GM21737 (cell line): Measurements from ENCODE around the gene CPLX4.

Experiments
- ATAC-seq: cut with Tn5 transposase; IDR thresholded peaks from one replicate; pipeline ENCODE4 v1.9.1; 2021; ENCODE audit warnings: mild to moderate bottlenecking, moderate library complexity; ENCODE audit not compliant: unreplicated experiment

Gene CPLX4

DNA sequence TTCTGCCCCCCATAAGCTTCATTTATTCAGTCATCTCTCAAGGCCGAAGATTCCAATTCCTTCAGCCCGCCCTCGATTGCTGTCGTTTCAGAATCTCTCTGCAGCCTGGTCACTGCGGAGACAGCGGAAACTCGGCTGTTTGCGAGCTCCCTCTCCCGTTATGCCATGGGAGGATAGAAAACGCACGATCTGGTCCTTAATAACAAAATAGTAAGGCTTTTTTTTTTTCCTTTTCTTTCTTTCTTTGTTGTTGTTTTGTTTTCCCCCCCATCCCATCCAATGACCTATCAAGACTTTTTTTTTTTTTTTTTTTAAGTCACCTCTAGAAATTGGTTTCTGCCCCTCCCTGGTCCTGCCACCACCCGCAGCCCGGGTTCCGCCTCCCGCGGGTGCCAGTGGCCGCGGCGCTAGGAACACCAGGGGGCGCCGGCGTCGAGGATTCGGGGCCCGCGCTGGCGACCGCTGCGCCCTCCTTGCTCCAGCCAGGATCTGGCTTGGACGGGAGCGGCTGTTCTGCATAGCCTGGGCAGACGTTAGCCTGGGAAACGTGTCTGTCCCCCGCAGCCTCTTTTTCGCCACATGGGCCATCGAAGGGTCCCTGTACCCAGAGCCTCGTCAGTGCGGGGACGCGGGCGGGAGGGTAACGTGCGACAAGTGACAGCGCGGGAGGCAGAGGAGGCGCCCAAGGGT is 10.1 kb downstream of the CPLX4 start:
- ATAC-seq, result peak; percentile 89

DNA sequence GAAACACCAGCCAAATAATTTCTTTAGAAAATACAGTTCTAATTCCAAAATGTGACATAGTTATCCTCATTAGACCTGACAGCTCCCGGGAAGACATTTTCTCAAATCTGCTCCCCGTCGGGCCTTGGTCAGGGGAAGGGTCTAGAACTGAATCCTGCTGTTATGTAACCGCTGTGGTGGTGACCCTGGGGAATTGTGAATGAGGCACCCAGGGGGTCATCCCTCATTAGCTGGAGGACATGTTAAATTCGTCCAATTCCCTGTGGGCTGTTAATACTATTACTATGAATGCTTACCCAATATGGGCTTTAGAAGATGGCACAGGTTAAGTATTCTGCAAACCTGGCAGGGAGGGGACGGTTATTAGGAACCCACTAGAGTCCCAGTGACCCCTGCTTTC is 11.8 kb downstream of the CPLX4 start:
- ATAC-seq, result no peak

DNA sequence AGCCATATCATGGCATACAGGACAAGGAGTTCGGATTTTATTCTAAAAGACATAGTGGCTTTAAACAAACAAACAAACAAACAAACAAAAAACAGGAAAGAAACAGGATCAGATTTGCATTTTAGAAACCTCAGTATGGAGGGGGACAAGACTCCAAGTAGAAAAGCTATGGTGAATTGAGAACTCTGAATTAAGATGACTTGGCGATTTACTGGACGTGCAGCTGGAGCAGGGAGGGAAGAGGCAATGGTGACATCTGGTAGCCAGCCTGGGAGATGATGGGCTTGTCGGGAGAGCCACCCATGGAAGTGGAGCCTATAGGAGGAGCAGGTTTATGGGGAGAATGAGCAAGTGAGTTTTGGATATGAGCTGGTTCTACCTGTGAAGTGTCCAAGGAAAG is 13.2 kb downstream of the CPLX4 start:
- ATAC-seq, result no peak

DNA sequence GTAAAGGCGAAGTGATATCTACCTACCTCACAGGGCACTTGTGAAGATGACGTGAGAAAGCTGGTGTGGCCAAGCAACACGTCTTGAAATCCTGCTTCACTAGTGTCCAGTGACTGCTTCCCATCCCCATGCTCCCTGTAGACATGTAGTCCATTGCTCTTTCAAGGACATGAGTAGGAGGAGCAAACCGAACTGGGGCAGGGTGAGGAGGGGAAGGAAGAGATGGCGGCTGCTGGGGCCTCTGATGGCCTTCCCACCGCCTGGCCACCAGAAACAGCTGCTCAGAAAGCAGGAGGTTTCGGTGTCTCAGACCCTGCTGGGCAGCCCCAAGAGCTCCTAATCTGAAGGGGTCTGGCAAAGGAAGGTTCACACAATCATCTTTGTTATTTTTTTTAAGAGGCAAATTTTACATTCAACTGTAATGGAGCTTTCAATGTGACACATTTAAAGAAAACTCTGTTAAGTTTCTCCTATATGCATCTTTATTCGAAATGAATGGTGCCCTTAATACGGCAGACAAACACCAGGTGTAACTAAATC is 14.7 kb downstream of the CPLX4 start:
- ATAC-seq, result no peak

DNA sequence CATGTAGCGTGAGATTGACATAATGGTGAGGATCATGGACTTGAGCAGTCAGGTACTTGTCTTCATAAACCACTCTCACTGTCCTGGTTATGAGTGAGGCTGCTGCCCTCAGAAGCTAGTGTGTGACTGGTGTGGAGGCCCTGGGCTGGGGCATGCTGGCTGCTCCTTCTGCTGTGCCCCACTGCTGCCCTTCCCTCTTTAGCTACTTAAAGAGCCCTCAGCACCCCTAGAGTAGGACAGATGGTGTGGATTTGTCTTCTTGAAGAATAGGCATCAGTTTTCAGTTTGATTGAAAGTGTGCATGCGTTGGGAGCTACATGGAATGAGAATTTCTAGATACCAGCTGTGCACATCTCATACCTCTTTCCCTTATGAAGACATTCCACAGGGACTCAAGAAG is 15.4 kb downstream of the CPLX4 start:
- ATAC-seq, result no peak

DNA sequence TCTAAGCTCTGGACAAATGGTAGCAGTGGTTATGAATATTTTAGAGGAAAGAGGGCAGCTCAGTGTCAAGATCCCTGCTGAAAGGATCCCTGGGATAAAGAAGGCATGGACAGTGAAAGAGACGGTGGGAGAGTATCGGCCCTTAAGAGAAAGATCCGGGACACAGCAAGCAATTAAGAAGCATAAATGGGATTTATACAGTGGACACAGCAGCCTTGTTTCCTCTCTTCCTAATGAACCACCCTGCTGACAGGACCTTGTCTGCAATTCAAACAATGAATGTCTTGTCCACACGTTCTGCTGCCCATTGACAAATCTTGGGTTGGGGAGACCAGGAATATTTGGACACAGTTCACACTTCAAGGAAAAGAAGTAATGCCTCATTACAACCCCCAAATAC is 16.5 kb downstream of the CPLX4 start:
- no peak for ATAC-seq

DNA sequence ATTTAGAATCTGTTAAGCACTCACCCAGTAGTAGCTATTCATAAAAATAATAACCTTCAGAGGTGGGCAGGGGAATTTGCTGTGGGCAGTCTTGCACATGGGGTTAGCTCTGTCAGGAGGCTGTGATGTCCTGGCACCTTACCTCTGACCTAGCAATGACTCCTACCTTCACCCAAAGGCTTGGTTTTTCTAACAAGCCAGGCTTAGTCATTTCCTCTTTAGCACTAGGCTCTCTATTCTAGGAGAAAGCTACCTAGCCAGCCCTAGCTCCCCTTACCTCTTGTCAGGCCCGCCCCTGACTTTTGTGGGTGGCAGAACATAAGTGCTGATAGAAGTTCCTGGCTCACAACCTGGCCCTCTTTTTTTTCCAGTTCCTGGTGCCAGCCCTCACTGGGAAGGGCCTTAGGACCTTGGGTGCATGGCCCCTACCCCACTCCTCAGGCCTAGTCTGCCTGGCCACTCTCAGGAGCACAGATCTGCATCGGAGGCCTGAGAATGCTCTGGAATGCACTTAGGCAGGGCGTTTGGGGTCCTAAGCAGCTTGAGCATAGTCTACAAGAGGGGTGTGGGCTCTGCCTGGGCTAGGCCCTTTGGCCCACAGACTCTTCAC is 17.7 kb downstream of the CPLX4 start:
- no peak for ATAC-seq

DNA sequence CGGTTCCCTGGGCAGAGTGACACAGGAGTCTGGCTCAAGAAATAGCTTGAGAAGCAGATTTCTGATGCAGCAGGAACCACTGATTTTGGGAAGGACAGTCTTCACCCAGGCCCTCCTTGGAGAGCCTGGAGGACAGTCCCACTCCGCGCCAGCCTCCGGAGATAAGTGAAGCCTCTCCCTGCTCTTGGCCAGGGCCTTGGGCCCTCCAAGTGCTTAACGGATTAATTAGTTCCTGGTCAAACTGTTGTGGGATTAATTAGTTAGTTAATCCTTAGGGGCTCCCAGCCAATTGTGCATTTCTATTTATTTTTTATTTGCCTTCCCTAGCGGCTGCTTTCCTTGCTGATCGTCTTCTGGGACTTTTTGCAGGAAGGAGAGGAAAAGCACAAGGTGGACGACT is 19.6 kb downstream of the CPLX4 start:
- ATAC-seq, result no peak

DNA sequence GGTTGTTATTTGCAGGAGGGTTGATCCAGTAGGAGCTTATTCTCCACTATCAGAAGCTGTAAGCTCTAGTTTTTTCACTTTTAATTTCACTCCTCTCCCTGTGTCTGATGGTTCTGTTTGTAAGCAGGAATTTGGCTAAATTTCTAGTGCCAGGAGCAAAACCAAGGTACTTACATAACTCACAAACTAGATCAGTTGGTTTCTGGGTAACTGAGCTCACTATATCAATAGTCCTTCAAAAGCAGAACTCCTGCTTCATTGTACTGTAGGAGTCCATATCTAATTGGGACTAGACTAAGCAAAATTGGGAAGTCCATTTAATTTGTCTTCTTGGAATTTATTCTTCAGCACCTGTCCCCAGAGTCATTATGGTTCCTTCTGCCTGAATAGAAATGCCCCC is 25.1 kb downstream of the CPLX4 start:
- no peak for ATAC-seq

DNA sequence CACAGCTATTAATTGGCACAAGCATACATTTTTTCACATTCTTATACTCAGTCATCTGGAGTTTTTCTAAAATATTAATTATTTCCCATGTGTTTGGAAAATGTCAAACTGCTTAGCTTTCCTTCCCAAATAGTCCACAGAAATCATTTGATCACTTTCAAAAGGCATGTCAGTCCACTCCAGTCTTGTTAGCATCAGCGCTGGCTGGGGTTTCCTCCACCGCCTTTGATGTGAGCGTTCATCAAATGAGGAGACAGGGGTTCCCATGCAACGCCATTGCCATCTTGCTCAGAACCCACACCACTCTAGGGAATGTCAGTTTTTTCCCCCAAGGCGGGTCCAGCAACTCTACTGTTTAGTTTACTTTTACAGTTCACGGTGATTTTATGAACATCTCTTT is 32.1 kb downstream of the CPLX4 start:
- no peak for ATAC-seq

DNA sequence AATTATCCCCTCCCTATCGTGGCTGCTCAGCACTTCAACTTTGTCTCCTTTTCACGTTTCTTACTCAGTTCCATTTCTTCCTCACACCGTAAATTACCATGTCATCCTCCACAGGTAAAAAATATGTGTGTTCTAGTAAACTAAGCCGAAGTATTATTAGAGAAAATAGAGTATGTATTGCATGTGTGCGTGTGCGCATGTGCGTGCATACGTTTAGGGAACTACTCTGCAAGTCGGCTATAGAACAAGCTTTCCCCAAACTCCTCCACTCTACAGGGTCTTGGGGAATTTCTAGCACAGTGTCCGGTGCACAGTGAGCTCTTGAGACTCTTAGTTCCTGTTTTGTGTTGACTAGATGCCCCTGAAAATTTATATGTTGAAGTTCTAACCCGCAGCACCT is 36.1 kb downstream of the CPLX4 start:
- no peak for ATAC-seq

DNA sequence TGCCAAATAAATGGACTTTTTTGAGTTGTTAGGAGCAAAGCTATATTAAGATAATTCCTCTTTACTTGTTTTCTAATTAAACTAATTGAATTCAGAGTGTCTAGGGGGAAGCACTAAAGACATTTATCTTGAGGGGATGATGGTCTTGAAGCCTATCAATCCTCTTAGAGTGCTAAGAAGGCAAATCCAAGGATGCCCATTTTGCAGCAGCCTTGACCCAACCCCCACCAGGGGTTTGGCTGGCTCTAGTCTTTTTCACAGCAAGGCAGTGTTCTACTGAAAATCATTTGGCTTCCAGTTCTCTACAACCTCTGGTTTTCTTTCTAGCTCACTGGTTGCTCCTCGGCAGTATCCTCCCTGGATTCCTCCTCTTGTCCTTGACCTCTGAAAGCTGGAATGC is 38.7 kb downstream of the CPLX4 start:
- no peak for ATAC-seq

DNA sequence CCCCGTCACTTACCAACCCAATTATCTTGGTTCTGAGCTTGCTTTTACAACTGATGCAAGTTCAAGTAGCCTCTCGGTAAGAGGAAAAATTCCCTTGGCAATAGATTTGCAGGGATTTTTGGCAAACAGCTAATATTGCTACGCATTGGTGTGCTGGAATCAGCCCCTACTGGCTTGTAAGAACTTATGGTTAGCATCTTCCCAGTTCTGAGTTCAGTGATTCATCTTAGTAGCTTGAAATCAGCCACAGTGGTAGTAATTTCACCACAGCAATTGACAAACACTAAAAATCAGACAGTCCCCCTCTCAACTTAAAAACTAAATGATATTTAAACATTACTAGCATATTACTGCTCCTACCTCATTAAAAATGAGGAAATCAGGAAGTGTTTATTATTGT is 39.3 kb downstream of the CPLX4 start:
- no peak for ATAC-seq

DNA sequence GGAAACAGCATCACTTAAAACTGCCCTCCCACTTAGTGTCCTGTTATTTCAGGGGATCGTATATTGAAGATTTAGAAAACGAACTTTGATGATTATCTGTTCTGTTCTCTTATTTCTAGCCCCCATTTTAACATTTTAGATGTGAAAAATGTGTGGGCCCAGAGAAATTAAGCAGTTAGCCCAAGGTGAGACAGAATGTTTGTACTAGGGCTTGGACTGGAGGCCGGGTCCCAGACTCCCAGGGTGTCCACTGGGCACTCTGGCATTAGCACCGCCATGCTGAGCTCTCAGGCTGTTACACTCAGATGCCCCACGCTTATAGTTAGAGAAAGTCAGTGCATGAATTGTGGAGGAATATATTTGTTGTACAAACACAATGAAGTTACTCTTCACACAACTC is 39.7 kb downstream of the CPLX4 start:
- no peak for ATAC-seq

DNA sequence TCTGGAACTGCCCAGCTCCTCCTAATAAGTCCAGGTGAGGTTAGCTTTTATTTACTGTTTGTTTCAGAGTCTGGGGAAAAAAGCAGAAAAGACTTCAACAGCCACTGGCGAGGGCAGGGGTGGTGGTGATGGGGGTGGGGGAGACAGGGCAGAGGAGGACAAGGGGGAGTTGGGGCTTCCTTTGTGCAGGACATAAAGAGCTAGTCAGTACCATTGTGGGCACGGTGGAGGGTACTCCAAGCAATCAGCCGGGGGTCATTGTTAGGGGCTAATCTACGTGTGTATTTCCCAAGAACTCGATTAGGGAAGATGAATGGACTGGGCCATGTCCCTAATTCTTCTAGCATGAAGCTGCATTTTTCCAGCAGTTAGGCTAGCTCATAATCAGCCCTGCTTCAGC is 42.4 kb downstream of the CPLX4 start:
- ATAC-seq, result no peak

DNA sequence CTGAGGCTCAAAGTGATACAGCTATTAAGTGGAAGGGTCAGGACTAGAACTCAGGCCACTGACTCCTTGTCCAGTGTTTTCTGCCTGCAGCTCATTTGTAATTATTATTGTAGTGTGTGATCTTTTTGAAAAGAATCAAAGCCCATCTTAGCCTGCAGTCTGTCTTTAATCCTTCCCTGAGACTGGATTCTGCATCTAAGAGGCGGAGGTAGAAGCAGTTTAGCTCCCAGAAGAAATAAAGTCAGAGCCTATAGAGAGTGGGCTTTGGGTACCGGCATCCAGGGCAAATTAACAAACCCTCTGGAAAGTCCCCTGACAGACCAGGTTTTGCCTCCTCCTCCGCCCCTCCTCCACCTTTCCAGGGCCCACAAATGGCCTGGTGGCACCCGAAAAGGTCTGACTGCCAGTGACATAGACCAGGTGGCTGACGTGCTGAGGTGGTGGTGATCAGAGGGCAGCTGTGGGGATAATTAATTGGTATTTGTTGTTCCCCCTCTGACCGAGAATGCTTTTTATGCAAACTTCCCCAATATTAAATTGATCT is 43.0 kb downstream of the CPLX4 start:
- ATAC-seq, result no peak

DNA sequence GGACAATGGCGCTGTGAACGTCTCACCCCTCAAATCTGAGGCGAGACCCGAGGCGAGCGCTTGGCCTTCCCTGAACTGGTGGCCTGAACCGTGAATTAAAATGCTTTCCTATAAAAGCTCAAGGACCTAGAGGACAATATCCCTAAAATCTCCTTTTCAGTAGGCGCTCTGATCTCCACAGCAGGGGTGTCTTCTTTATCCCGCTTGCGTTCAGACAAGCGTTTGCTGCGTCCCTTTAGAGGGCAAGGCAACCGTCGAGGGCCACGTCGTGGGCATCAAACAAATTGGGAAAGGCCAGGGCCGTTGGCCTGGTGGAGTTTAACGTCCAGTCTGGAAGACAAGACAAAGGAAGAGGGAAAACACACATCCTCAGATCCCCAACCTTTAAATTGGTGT is 43.9 kb downstream of the CPLX4 start:
- ATAC-seq, result no peak

DNA sequence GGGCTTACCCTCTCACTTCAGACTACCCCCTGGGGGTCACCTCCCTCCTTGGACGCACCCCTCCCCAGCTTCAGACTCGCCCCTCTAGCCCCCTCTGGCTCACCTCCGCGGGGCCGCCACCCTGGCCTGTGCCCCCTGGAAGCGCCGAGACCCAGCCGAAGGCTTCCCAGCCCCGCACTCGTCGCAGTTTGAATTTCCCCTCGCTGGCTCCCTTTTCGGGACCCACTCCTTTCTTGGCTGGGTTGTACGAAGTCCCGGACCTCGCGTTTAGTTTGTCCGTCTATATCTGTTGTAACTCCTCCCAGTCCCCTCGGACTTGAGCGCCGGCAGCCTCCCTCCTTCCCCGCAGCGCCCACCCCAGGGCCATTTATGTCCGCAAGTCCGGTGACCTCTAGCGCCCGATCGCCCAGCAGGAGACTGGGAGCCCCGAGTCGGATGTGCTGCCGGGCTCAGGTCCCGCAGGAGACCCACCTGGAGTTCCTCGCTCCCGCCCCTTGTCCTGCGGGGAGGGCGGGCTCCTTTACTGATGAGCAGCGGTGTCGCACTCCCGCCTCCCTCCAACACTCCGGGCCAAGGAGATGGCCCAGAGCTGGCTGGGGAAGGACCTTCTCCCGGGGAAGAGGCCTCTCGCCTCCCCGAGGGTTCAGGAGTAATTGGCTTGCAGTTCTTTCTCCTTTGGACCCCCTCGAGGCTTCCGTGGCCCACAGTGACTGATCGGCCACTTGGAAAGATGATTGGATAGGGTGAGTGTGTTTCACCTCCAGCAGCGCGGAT is 44.5 kb downstream of the CPLX4 start:
- ATAC-seq, result no peak

DNA sequence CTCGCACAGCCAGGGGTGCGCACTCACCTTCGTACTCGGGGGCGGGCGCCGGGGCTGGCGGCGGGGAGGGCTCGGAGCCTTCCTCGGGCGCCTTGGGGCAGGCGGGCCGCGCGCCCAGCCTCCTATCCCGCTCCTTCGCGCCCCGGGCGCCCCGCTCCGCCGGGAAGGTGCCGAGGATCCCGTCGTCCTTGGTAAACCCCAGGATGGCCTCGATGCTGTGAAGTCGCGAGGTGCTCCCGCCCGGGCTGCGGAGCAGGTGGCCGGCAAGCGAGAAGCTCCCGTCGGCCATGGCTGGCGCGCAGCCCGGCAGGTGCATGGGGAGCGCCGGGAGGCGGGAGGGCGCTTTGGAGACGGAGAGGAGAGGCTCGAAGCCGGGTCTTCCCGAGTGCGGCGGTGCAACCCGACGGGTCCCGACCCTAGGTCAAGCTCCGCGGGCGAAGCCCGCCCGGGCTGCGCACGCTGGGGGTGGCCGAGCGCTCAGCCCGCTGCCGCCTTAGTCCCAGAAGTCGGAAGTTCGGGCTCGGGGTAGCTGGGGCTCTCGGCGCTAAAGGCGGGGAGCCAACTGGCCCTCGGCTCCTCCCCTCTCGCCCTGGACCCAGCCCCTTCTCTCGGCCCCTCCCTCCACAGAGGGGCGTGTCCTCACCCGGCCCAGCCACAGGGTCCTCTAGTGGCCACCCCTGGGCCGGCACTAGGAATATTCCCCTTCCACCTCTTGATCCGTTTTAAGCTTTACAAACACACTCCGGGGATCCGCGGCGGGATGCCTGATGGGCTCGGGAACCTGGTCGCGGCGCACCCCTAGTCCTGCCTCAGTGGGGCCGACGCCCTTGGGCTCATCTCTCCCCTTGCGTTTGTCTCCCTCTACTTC is 45.3 kb downstream of the CPLX4 start, which contains the start of gene RAX:
Gene RAX (minus strand): TSS at position 564 of the 868 bp plus-strand sequence. CDS start 248 bp downstream, at position 316.
- ATAC-seq, result no peak

DNA sequence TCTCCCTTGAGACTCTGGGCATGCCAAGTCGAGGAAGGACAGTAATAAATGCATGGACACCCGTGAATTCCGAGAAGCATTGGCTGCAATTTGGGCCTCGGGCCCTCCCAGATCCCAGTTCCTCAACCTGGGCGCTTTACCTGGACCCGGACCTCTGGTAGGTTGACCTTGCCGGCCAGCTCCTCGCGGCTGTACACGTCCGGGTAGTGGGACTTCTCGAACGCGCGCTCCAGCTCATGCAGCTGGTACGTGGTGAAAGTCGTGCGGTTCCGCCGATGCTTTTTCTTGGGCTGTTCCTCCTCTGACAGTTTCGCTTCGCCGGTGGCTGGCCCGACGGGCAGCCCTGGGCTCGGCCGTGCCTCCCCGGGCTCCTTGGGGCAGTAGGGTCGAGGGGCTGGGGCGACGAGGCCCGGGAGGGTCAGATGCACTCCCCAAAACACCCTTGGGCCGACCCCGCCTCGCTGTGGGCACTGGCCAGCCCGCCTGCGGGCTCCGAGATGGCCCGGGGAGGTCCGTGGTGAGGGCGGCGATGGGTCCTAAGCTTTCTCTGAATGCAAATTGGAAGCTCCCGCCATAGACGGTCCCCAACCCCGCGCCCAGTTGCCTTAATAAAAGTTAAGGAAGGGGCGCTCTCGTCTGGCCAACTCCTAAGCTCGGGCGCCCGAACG is 46.1 kb downstream of the CPLX4 start:
- ATAC-seq, result no peak
